ENCODE results near the gene RDH14.

The RDH14 gene

DNA sequence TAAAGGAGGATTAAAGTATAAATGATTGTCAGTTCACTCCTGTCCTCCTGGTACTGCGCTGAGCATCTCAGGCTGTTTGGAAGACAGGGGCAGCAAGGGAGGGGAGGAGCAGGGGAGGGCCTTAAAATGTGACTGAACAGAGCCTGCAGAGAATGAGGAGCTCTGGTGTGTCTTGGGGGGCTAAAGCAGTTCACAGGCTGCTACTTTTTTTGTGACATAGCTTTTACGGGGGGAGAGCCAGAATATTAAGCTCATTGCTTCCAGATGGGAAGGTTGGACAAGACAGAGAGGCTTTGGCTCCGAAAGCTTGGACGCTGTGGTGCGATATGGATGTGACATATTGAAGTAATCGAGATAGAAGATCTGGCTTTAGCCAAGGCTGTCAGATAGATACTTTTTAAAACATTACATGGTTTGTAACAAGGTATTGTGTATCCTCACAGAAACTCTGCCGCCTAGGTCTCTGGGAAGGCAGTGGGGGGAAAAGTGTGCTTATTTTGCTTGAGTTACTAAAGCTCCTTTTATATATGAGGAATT, 40.5 kb downstream of the RDH14 start:
- DNase-seq: no peak

GRCh38 chr2:18518116-18519111, 42.0 kb downstream of the RDH14 start:
- peak; percentile 70 for DNase-seq

GRCh38 chr2:18517386-18517785, 43.1 kb downstream of the RDH14 start:
- DNase-seq: no peak

- DNase-seq: peak; percentile 89
Measured at GRCh38 chr2:18516112-18516511, 44.3 kb downstream of the RDH14 start.

DNA sequence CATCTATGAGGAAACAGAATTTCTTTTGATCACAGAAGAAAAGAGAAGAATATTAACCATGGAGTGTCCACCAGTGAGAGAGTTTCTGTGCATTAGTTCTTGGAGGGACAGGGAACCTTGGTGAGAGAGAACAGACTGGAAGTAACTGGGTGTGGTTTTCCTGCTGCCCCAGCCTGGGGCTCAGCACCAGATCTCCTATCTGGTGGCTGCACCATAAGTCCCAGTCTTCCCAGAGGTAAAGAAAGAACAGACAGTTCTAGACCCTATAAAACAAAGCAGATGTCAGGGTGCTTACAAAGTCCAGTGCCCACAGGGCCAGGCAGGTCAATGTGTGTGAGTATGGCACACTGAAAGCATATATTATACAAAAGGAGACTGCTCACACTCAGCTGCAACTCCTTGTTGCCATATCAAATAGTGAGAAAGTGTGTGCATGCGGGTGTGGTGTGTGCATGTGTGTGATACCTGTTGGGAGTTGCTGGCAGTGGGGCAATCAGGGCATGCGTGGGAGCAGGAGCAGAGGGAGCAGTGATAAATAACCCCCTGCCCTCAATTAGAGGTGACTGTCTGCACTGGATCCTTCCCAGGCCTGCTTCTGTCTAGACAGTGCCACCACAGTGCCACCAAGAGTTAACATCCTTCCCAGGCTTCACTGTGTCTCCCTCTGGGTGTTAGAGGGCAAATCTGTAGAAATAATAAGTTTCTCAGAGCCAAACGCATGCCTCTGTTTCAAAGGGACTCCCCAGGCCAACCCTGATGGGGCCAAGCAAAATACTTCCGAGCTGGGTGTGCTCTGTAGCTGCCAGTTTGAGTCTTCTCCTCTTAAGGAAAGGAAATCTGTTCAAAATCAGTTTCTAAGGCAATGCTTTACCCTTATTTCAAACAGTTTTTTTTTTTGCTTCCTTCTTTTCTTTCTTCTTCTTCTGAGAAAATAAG, 45.7 kb downstream of the RDH14 start:
- no peak for DNase-seq

DNA sequence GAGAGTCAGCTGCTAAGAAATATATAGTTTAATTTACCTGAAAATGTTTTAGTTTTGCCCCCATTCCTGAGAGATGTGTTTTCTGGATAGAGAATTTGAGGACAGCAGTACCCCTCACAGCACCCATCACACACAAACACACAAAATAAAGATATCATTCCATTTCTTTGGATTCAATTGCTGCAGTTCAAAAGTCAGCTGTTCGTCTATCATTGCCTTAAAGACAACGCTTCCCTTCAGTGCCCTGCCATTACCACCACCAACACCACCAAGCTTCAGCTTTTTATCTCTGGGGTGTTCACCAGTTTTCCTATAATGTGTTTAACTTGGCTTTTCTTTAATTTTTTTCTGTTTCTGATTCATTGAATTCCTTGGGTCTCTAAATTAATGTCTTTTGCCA, 49.7 kb downstream of the RDH14 start:
- no peak for DNase-seq

DNA sequence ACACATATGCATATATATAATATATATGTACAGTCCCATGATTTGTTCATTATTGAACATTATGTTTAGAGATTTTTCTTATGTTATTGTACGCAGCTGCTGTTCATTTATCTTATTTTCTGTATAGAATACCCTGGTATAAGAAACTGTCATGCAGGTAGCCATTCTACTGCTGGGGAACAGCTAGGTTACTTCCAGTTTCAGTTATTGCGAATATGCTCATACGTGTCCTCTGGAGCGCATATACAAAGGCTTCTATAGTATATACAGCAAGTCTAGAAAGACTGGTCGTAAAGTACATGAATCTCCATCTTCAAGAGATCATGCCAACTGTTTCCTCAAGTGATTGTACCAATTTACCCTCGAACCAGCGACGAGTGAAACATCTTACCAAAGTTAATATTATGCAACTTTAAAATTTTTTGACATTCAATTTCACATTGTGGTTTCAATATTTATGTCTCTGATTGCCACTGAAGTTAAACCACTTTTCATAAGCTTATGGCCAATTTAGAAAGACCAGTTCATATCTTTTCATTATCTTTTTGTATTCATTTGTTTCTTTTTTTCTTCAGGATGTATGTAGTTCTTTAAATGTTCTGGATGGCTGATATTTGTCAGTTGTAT, 53.5 kb downstream of the RDH14 start:
- DNase-seq: no peak

DNA sequence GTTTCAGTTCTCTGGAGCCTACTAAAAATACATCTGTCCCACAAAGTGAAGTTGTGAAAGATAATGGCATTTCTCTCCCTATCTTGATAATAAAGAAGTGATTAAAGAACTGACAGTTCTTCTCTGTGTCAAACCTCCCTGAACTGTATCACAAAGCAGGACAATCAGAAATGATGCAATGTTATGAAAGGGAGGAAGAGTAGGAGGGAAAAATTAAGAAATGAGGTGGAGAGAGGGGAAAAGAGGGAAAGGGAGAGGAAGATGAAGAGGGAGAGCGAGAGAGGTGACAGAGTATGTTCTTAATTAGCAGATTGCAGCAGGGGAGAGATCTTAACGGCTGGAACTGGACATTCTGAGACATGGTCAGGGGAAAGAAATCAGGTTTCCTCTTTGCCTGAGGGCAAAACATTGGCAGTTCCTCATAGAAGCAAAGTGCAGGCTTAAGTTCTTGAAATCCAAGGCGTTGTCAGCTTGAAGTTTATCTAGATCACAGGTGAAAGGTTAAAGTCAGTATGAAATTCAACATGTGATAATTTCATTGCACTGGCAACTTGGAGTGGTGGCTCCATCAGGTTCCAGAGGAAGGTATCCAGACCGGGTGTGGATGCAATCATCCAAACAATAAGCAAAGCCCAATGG, 54.6 kb downstream of the RDH14 start:
- DNase-seq: no peak

Data from fibroblast of upper back skin (primary cell).